NK-92 treated with Interleukin-12 subunit alpha and Interleukin-12 subunit beta, amount 100 ng/mL, for 24 hours (cell line): ENCODE data around the gene C22orf31.
"Not testable (repeated sequence)": the region's sequence is repeated elsewhere in the genome, so short reads cannot be mapped to it uniquely, and the experiment has no call there.

Source experiments
- DNase-seq: peaks from one replicate; lab custom pipeline; 2025; lab: John Stamatoyannopoulos, UW

Gene C22orf31

DNA sequence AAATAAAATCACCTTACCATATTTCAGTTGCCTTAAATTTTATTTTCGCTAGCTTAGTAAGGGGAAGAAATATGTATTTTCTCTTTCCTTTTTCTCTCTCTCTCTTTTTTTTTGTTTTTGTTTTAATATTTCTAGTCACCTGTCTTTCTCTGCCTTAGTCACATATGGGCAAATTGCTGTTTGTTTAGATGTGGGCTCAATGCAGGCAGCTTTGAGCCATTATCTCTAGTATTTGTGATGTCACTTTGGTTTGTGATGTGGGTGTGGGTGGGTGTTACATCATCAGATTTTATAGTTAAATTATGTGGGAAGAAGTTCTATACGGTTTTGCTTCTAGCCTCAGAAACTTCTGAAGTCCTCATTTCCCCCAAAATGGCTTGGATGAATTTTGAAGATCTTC is at the start of gene C22orf31:
Gene C22orf31 (minus strand): TSS at position 59 of the 400 bp plus-strand sequence. CDS start 39 bp downstream, at position 20.
- no peak for DNase-seq

DNA sequence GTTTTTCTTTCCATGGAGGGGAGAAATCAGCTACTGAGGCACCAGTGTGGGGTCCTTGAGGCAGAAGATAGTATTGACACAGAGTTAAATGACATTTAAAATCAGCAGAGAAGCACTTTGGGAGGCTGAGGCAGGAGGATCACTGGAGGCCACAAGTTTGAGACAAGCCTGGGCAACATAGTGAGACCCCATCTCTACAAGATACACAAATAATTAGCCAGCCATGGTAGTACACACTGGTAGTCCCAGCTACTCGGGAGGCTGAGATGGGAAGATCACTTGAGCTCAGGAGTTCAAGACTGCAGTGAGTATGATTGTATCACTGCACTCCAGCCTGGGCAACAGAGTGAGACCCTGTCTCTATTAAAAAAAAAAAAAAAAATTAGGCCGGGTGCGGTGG is 49.3 kb upstream of the C22orf31 start:
- no peak for DNase-seq

DNA sequence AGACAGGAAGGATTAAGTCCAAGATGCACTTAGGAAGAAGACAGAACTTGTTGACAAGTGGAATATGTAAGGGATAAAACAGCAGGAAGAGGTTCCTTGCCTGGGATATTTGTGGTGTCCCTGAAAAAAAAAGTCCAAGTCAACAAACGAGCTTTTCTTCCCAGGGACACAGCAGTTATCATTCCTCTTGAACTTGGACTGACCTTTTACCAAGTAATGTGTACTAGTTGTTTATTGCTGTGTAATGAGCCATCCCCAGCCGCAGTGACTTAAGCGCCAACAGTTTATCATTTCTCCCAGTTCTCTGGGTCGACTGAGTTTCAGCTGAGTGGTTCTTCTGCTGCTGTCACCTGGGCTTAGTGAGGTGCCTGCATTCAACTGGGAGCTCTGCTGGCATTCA is 48.2 kb upstream of the C22orf31 start:
- no peak for DNase-seq

DNA sequence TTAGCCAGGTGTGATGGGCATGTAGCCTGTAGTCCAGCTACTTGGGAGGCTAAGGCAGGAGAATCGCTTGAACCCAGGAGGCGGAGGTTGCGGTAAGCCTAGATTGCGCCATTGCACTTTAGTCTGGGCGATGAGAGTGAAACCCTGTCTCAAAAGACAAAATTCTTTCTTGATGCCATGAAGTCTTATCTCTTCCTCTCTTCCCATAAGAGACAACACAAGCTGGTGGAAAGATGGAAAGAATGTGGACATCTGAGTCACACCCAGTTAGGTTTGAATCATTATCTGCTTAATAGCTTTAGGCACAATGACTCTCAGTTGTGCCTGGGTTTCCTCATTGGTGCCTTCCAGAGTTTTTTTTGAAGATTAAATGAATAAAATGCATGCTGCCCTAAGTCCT is 46.5 kb upstream of the C22orf31 start:
- no peak for DNase-seq

DNA sequence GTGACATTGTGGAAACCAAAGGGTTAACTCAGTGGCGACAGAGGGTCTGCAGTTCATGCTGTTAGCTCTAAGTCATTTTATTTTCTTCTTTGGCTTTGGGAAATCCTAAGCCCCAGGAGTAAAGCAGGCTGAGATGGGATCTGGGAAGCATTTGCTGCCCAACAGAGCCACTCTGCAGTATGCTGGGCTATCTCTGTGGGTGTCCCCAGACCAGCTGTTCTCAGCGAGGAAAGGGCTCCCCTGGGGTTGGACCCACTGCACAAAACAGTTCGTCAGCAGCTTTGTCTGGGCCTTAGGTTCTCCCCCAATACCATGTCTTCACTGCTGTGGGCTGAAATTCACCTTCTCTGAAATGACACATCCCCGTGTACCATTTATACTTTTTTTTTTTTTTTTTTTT is 45.2 kb upstream of the C22orf31 start:
- DNase-seq, result no peak

DNA sequence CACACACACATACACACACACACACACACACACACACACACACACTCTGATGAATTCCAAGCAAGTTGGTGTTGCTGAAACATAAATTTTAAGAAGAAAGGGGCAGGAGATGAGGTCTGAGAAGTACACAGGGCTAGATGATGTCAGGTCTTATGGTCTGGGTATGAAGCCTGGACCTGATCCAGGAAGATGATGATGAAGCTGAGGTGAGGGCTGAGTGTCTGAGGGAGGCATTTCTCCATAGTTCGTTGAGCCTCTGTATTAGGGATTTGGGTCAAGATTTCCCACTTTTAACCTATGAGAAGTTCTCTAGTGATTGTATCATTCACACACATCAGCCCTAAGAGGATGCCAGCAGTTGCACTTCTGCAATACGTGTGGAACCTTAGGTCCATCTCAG is 43.8 kb upstream of the C22orf31 start:
- DNase-seq, result no peak

DNA sequence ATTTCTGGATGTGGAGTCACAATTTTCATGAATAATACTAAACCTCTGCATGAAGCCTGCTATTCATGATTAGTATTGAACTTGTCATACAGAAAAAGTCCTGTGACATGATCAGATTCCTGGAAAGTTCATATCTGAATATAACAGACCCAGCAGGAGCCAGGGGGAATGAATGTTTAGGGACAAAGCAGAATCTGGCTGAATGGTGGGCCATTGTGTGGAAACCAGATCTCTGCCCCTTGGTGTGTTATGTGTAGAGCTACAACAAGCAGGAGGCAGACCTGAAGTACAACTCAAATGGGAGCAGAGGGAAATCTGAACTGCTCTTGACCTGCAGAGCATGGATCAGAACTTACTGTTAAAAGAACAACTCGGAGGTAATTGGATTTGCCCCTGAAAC is 41.5 kb upstream of the C22orf31 start:
- DNase-seq, result no peak

DNA sequence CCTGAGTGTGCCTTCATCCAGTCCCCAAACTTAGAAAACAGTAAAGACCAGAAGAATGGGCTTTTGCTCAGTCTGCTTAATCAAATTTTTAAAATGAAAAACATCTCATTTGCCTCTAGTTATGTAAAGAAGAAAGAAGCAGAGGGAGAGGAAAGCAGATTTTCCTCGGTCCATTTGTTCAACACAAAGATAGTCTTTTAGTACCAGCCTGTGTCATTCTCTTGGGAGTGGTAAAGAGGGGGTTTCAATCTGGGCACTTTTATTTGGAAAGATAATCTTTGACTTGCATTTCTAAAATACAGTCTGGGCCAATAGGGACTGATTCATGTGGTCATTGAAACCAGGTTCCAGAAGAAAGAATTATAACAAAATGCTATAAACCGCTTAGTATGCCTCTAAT is 40.7 kb upstream of the C22orf31 start:
- DNase-seq, result no peak

DNA sequence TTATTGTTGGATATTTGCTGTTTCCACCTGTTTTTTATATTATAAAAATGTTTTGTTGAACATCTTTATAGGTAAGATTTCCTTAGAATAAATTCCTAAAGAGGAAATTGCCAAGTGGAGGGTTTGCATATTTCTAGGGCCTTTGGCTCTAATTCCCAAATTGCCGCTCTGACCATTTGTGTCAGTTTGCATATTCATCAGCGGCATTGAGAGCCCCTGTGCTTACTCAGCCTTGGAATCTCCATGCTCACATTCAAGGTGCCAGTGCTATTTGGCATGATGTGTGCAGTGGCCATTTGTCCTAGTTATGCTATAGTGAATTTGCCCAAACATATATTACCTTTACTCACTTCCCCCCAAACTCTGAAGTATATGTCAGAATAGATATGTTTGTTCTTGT is 36.7 kb upstream of the C22orf31 start:
- DNase-seq, result no peak

DNA sequence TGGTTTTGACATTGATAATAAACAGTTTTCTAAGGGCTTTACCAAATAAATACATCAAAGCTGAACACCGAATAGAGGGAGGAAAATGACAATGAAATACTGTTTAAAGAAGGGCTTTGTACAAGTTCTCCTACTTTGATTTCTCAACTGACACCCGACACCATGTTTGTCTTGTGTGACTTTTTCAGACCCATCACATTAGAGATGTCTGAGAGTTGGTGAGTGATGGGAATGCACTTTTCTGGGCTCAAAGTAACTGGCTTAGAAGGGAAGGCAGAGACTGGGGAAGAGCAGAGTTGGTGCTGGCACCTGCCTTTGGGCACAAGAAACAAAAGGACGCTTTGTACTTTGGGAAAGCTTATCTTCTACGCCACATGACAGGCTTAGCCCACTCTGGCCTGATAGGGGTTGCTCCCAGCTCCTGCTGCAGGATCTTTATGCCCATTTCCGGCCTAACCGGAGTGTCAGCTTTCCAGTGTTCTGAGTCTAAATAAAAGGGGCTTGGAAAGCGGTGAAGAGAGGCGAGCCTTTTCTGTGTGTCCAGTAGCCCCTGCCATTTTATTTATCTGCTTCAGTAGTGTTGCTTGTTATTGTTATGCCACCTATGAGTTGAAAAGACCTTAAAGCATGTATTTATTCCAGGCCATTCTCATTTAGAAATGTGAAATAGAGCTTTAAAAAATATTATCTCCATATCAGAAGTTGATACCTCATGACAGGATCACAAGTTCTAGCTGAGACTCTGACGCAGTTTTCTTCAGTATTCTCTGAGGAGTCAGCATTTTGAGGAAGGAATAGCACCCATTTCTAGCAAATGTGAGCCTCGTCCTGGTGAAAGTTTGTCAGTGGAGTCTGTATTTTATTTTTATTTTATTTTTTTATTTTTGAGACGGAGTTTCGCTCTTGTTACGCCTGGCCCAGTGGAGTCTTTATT is 35.4 kb upstream of the C22orf31 start:
- DNase-seq, result no peak

DNA sequence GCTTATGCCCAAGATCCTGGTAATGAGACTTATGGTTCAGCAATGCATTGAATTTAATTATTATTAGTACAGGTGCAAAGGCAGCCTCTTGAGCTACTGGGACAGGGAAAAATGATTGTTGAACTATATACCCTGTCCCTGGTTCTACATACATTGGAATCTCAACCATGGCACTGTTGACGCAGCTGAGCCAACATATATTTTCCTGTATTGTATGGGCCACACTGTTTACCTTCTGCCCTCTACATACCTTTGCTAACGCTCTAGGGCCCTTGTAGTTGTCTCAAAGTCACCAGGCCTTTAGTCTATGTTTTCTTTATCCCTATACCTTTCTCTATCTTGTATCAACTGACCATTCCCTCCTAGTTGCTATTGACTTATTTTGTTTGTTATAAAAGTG is 33.8 kb upstream of the C22orf31 start:
- DNase-seq, result no peak

DNA sequence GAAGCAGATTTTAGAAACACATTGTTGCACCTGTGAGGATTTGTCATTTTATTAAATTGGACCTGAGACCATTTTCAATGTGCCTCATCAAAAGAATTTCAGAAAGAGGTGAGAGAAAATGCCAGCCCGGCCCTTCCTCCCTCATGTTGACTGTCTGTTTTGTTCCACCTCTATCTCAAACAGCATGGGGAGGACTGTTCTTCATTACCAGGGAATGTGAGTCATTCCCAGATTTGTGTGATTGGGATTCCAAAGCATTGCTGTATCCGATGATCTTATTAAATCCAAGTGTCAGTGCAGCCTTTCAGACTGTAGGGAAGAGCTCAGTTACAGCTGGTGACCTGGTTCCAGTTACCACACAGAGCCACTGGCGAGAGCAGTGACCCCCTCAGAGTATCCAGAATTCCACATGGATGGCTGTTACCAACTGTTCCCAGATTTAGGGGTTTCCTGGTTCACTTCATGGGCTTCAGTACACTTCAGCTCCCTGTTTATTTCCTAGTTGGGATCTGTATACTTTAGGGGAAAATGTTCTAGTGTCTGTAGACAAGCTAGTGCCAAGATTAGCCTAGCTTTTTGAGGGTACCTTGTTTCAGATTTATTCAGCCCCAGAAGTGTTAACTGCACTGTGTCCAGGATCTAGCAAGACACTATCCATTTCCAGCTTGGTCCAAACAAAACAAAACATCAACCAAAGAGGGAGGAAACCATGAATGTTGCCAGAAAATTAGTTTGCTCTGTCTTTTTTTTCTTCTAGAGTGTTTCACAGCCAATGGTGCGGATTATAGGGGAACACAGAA is 32.1 kb upstream of the C22orf31 start:
- no peak for DNase-seq

DNA sequence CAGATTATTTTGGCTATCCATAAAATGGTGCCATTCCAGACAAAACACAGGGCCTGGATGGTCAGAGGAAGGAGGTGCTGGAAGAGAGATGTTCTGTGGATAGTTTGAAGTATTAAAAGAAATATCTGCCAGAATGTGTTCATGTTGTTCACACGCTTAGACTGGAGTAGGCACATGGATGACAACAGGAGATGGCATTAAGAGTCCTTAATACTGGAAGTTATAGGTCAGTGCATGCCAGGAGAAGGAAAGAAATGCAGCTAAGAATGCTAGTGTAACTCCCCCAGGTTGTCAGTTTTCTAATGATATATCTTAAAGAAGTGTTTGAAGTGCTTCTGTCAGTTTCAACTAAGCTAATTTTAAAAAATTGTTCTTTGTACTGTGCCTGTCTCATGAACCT is 31.4 kb upstream of the C22orf31 start:
- DNase-seq, result no peak

DNA sequence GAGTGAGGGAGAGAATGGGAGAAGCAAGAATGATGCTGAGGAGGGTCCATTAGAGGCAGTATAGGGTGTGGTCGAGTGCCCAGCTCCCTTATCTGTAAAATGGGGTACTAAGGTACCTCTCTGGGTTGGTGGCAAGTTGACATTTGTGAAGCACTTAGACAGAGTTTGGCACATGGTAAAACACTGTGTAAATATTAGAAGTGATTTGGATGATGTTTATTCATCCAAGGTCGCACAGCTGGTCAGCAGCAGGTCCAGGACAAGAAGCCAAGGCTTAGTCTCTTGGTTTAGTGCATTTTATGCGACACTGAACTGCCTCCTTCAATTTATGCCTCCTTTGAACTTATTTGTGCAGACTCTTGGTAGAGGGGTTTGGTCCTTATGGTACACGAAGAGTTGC is 30.6 kb upstream of the C22orf31 start:
- DNase-seq, result no peak

DNA sequence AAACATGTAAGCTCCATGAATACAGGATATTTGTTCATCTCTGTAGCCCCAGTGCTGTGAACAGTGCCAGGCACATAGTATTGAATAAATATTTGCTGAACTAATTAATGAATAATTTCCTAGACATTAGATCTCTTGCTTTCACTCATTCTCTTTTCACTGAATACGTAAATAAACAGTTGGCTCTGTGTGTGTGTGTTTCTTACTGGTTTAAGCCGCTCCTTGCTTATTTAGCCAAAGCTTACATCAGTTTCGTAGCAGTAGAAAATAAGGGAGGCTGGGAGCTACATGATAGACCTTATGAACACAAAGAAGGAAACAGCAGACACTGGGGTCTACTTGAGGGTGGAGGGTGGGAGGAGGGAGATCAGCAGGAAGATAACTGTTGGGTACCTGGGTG is 28.4 kb upstream of the C22orf31 start:
- DNase-seq, result no peak

DNA sequence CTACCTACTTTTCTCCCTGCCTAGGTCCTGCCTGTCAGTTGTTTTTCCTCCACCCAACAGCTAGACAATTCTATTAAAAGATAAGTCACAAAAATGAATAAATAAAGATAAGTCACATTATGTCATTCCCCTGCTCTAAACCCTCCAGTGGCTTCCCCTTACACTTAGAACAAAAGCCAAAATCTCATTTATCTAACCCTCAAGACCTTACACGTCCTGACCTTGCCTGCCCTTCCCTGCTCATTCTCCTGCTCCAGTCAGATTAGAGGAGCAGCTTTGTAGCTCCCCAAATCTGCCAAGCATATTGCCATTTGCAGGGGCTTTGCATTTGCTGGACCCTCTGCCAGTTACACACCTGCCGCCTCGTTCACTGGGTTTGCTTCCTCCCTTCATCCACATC is 27.9 kb upstream of the C22orf31 start:
- DNase-seq, result no peak

DNA sequence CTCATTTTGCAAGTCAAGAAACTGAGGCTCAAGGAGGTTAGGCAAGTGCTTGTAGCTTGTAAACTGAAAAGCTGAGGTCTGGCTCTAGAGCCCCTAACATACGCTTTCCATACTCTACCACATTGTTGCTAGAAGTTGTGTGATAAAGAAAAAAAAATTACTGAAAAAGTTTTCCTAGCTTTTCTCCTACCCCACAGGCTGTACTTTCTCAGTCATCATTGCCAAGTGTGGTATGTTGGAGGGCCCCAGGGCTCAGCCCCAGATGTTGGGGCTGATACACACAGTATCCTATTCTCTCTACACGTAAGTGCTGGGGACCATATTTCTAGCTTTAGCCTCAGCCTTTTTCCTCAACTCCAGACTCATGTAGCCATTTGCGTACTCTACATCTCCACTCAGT is 27.2 kb upstream of the C22orf31 start:
- DNase-seq, result no peak

DNA sequence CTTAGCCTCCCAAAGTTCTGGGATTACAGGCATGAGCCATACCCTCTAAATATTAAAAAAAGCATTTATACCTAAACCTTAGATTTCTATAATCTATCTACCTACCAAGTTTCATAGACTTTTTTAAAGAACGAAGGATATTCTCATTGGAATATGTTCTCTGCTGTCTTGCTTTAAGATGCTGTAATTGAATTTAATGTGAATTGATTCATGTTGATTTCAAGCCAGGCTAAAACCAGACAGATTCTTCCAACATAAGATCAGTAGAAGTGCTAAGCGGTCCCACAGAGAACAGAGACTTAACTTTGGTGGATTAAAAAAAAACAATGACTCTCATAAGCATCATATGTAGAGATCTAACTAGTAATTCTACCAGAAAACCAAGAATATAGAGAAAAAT is 25.4 kb upstream of the C22orf31 start:
- DNase-seq, result no peak

DNA sequence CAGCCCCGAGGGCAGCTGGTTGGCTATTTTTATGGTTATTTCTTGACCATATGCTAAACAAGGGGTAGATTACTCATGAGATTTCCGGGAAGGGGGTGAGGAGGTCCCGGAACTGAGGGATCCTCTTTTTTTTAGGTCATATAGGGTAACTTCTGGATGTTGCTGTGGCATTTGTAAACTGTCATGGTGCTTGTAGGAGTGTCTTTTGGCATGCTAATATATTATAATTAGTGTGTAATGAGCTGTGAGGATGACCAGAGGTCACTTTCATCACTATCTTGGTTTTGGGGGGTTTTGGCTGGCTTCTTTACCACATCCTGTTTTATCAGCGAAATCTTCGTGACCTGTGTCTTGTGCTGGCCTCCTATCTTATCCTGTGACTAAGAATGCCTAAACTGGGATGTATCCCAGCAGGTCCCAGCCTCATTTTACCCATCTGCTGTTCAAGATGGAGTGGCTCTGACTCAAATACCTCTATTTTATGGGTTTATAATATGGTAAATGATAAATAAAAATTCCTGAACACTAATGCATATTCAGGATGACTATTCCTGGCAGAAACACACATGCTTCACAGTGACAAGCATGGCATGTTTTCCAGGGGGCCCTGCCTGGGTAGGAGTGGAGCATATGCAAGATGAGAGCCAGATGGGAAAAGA is 22.4 kb upstream of the C22orf31 start:
- DNase-seq, result peak; percentile 4

DNA sequence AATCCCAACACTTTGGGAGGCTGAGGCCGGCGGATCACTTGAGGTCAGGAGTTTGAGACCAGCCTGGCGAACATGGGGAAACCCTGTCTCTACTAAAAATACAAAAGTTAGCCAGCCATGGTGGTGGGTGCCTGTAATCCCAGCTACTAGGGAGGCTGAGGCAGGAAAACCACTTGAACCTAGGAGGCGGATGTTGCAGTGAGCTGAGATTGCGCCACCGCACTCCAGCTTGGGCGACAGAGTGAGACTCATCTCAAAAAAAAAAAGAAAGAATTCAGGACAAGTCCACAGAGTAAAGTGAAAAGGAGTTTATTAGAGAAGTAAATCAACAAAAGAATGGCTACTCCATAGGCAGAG is 21.9 kb upstream of the C22orf31 start:
- DNase-seq, result not testable (repeated sequence)

DNA sequence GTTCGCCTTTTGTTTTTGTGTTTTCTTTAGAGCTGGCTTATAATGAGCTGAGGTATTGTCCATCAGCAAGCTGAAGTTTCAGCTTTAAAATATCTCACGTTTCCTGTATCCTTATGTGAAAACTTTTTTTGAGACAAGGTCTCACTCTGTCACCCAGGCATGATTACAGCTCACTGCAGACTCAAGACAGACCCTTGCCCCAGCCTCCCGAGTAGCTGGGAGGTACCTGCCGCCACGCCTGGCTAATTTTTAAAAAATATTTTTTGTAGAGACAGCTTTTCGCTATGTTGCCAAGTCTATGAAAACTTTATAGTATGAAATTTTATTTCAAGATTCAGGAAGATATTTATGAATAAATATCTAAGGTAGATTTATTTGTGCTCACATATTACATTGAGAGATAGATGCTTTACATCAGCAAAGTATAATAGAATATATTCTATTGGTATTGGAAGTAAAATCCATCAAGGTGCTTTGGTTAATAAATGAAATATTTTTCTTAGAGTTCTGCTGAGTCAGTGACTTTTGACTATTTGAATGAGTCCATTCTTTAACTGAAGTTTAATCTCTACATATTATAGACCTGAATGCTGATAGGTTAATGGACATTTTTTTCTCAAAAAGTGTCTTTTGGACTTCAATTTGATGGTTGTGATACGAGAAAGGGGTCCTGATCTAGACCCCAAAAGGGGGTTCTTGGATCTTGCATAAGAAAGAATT is 21.4 kb upstream of the C22orf31 start:
- DNase-seq, result no peak
